ENCODE results near the gene MED12.
"Not testable (repeated sequence)": the region's sequence is repeated elsewhere in the genome, so short reads cannot be mapped to it uniquely, and the experiment has no call there.

The MED12 gene

GRCh38 chrX:71166461-71166860 lies 48.1 kb downstream of the MED12 start:
- DNase-seq: no peak

GRCh38 chrX:71167031-71167781 lies 48.8 kb downstream of the MED12 start:
- DNase-seq: no peak

GRCh38 chrX:71168134-71168533 lies 49.7 kb downstream of the MED12 start:
- DNase-seq: no peak

GRCh38 chrX:71169586-71169985 lies 51.2 kb downstream of the MED12 start:
- DNase-seq: no peak

- no peak for DNase-seq
These were observed 52.3 kb downstream of the MED12 start for GRCh38 chrX:71170660-71171059.

GRCh38 chrX:71171110-71171801 lies 52.9 kb downstream of the MED12 start:
- DNase-seq: no peak

GRCh38 chrX:71173440-71173839 lies 55.0 kb downstream of the MED12 start:
- no peak for DNase-seq

- no peak for DNase-seq
These were observed 56.4 kb downstream of the MED12 start for GRCh38 chrX:71174795-71175194.

- no peak for DNase-seq
These were observed 57.1 kb downstream of the MED12 start for GRCh38 chrX:71175531-71175930.

- no peak for DNase-seq
These were observed 58.9 kb downstream of the MED12 start for GRCh38 chrX:71177327-71177726.

- peak; percentile 23 for DNase-seq
These were observed 60.5 kb downstream of the MED12 start for GRCh38 chrX:71178908-71179307.

- not testable (repeated sequence) for DNase-seq
These were observed 62.3 kb downstream of the MED12 start for GRCh38 chrX:71180579-71181265.

GRCh38 chrX:71181558-71181909 lies 63.1 kb downstream of the MED12 start:
- no peak for DNase-seq

- peak; percentile 91 for DNase-seq
These were observed 63.8 kb downstream of the MED12 start for GRCh38 chrX:71181910-71182799.

GRCh38 chrX:71182871-71183270 lies 64.5 kb downstream of the MED12 start:
- DNase-seq: no peak

- DNase-seq: no peak
These were observed 64.9 kb downstream of the MED12 start for GRCh38 chrX:71183341-71183740.

- no peak for DNase-seq
These were observed 65.7 kb downstream of the MED12 start for GRCh38 chrX:71184092-71184491.

- no peak for DNase-seq
These were observed 66.6 kb downstream of the MED12 start for GRCh38 chrX:71184803-71185495.

GRCh38 chrX:71191248-71191647 lies 72.9 kb downstream of the MED12 start:
- DNase-seq: no peak

Measured in DMS79 treated with DMSO at 0.1 percent for 48 hours (cell line).